HG03175 (cell line): ENCODE measurements around the gene GMIP.

Source experiments
- ATAC-seq: cut with Tn5 transposase; IDR thresholded peaks from one replicate; pipeline ENCODE4 v1.9.1; 2021; ENCODE audit warnings: mild to moderate bottlenecking, moderate library complexity; ENCODE audit not compliant: unreplicated experiment

Gene GMIP

GRCh38 chr19:19579533-19580361, 63.7 kb downstream of the GMIP start:
- no peak for ATAC-seq
